ENCODE results near the gene CCL23.
"Not testable (repeated sequence)": the region's sequence is repeated elsewhere in the genome, so short reads cannot be mapped to it uniquely, and the experiment has no call there.

Gene CCL23

GRCh38 chr17:36002631-36003030 is 15.1 kb downstream of the CCL23 start:
- DNase-seq: no peak

- DNase-seq: no peak
Measured at GRCh38 chr17:36001862-36002603, 15.7 kb downstream of the CCL23 start.

- DNase-seq: no peak
Measured at GRCh38 chr17:36001110-36001771, 16.5 kb downstream of the CCL23 start, which contains the start of gene CCL15. TSS of gene CCL15 (minus strand) at chr17:36001553. CDS start at chr17:36001492, 61 bp downstream.

GRCh38 chr17:36000732-36001109 is 17.1 kb downstream of the CCL23 start:
- DNase-seq: no peak

GRCh38 chr17:35998756-35999155 is 19.0 kb downstream of the CCL23 start:
- DNase-seq: no peak

- no peak for DNase-seq
Measured at GRCh38 chr17:35998018-35998545, 19.7 kb downstream of the CCL23 start.

- DNase-seq: not testable (repeated sequence)
Measured at GRCh38 chr17:35995346-35995745, 22.4 kb downstream of the CCL23 start.

- no peak for DNase-seq
Measured at GRCh38 chr17:35991075-35991474, 26.7 kb downstream of the CCL23 start.

- no peak for DNase-seq
Measured at GRCh38 chr17:35988164-35988563, 29.6 kb downstream of the CCL23 start.

- DNase-seq: no peak
Measured at GRCh38 chr17:35986643-35987042, 31.1 kb downstream of the CCL23 start, which contains the start of gene CCL14. TSS of gene CCL14 (minus strand) at chr17:35986729. CDS start at chr17:35986649, 80 bp downstream.

GRCh38 chr17:35984140-35984539 is 33.6 kb downstream of the CCL23 start:
- no peak for DNase-seq

- no peak for DNase-seq
Measured at GRCh38 chr17:35982409-35983191, 35.2 kb downstream of the CCL23 start.

- no peak for DNase-seq
Measured at GRCh38 chr17:35981908-35982330, 35.9 kb downstream of the CCL23 start.

GRCh38 chr17:35981246-35981645 is 36.5 kb downstream of the CCL23 start, which contains the start of gene CCL16:
TSS of gene CCL16 (minus strand) at chr17:35981497. CDS start at chr17:35981420, 77 bp downstream.
- no peak for DNase-seq

- DNase-seq: no peak
Measured at GRCh38 chr17:35978346-35978745, 39.4 kb downstream of the CCL23 start.

- DNase-seq: no peak
Measured at GRCh38 chr17:35977509-35977908, 40.3 kb downstream of the CCL23 start.

- no peak for DNase-seq
Measured at GRCh38 chr17:35973333-35974260, 44.2 kb downstream of the CCL23 start.

- no peak for DNase-seq
Measured at GRCh38 chr17:35972945-35973332, 44.8 kb downstream of the CCL23 start.

GRCh38 chr17:35972535-35972934 is 45.2 kb downstream of the CCL23 start:
- DNase-seq: no peak

GRCh38 chr17:35972066-35972465 is 45.7 kb downstream of the CCL23 start:
- DNase-seq: no peak

GRCh38 chr17:35969558-35970380 is 48.0 kb downstream of the CCL23 start:
- peak; percentile 68 for DNase-seq
